Prostate gland (tissue), 2 donors: ENCODE results near the gene ZNRF2. TPM values are rescaled to one million over a fixed set of nuclear protein-coding genes. Genes with fewer than 3 reads are reported as not detected.

Experiments used
- DNase-seq: peaks from one replicate; pipeline ENCODE4 v3.0.0-alpha.2; 2019; ENCODE audit warnings: low spot score
- H3K27ac ChIP-seq, 2 donors: fragments of 200-600 bp; sonication (generic); 2 replicates each; pipeline ENCODE4 v1.5.1; 2017 to 2019
- H3K27me3 ChIP-seq: fragments of 200-600 bp; sonication (generic); replicated peaks from 2 replicates; pipeline ENCODE4 v1.5.1; 2019; ENCODE audit not compliant: insufficient read depth
- H3K36me3 ChIP-seq, 2 donors: fragments of 200-600 bp; sonication (generic); 1 replicate in 1 of 2; 2 replicates in 1 of 2; pipeline versions ENCODE4 v1.5.1 to v1.8.1; 2017 to 2019
- H3K4me1 ChIP-seq: fragments of 200-600 bp; sonication (generic); replicated peaks from 2 replicates; pipeline ENCODE4 v1.5.1; 2019
- H3K4me3 ChIP-seq, 2 donors: fragments of 200-600 bp; sonication (generic); 2 replicates each; pipeline ENCODE4 v1.5.1; 2017 to 2019
- H3K9me3 ChIP-seq: fragments of 200-600 bp; sonication (generic); 2 replicates; pipeline ENCODE4 v1.5.1; 2017
- POLR2A ChIP-seq: fragments of 450-650 bp; IDR thresholded peaks from one replicate; pipeline ENCODE4 v1.6.1; 2016; ENCODE audit warnings: antibody characterized with exemption, mild to moderate bottlenecking
- POLR2AphosphoS5 ChIP-seq: sonication (generic); formaldehyde crosslinking; IDR thresholded peaks from one replicate; pipeline ENCODE4 v1.6.1; 2017; ENCODE audit warnings: antibody characterized with exemption
- WGBS: methylation state at CpG from one replicate; pipeline ENCODE4 v1.1.5; 2018; 5-methylcytosine and 5-hydroxymethylcytosine counted together
- intact Hi-C: fragments of 100-400 bp; cut with DNase I; formaldehyde crosslinking; loops from one replicate; pipeline ENCODE4 v1.14.2; 2022
- total RNA-seq, 2 donors: library from RNA; depleted of rRNA; stranded (reverse); fragments of >200 nt; gene quantifications; one replicate each; pipeline ENCODE4 v1.1.0, GENCODE V29; 2016
- TF ChIP-seq, protein P1 (sequence below), 4 experiments: fragments of 200-600 bp in 2 of 4; fragments of 450-650 bp in 2 of 4; sonication (generic) in 2 of 4; IDR thresholded peaks; 1 replicate in 3 of 4; 2 replicates in 1 of 4; pipeline ENCODE4 v1.5.1; 2016 to 2019; ENCODE audit warnings: antibody characterized with exemption in 4 of 4, mild to moderate bottlenecking in 2 of 4, moderate library complexity in 2 of 4

The ZNRF2 gene
- total RNA-seq, 2 donors from 2014 or later = 23.0 to 35.2 TPM

- no peak overlapping the region for H3K4me3 ChIP-seq
- intact Hi-C loops = no loop called here
- H3K36me3 ChIP-seq = no peaks in the 10 kb centered on the region
- H3K27me3 ChIP-seq = no peaks in the 10 kb centered on the region
- DNase-seq = no peak
- H3K4me1 ChIP-seq = peaks cover 3% of the 10 kb centered on the region
- H3K9me3 ChIP-seq = no peaks in the 10 kb centered on the region
- no peak for TF ChIP-seq POLR2A
- TF ChIP-seq, protein P1, sequence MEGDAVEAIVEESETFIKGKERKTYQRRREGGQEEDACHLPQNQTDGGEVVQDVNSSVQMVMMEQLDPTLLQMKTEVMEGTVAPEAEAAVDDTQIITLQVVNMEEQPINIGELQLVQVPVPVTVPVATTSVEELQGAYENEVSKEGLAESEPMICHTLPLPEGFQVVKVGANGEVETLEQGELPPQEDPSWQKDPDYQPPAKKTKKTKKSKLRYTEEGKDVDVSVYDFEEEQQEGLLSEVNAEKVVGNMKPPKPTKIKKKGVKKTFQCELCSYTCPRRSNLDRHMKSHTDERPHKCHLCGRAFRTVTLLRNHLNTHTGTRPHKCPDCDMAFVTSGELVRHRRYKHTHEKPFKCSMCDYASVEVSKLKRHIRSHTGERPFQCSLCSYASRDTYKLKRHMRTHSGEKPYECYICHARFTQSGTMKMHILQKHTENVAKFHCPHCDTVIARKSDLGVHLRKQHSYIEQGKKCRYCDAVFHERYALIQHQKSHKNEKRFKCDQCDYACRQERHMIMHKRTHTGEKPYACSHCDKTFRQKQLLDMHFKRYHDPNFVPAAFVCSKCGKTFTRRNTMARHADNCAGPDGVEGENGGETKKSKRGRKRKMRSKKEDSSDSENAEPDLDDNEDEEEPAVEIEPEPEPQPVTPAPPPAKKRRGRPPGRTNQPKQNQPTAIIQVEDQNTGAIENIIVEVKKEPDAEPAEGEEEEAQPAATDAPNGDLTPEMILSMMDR (IDR thresholded peaks at IDR 0.05) = no peak
- no peak for TF ChIP-seq POLR2AphosphoS5
- 84% methylated on average over 9 of the region's 9 CpGs for WGBS
- no peak overlapping the region for H3K27ac ChIP-seq
These were observed 26.4 kb downstream of the ZNRF2 start for GRCh38 chr7:30310674-30311362.

- 93% methylated on average over 3 of the region's 3 CpGs for WGBS
- Histone ChIP-seq H3K27ac (no peak overlapping the region), H3K36me3 (no peaks in the 10 kb centered on the region), H3K4me1 (peaks cover 3% of the 10 kb centered on the region), H3K9me3 (no peaks in the 10 kb centered on the region), H3K4me3 (no peak overlapping the region), H3K27me3 (no peaks in the 10 kb centered on the region)
- no peak for DNase-seq
- TF ChIP-seq, protein P1 (IDR thresholded peaks at IDR 0.05) = no peak
- TF ChIP-seq POLR2AphosphoS5 (no peak), POLR2A (no peak)
- intact Hi-C loops = no loop called here
These were observed 27.8 kb downstream of the ZNRF2 start for GRCh38 chr7:30312178-30312577.

- Histone ChIP-seq H3K4me1 (peaks cover 3% of the 10 kb centered on the region), H3K36me3 (no peaks in the 10 kb centered on the region), H3K27ac (no peak overlapping the region), H3K27me3 (no peaks in the 10 kb centered on the region), H3K9me3 (no peaks in the 10 kb centered on the region), H3K4me3 (no peak overlapping the region)
- 90% methylated on average over 3 of the region's 3 CpGs for WGBS
- no peak for DNase-seq
- intact Hi-C loops = no loop called here
- no peak for TF ChIP-seq POLR2A
- no peak for TF ChIP-seq POLR2AphosphoS5
These were observed 29.0 kb downstream of the ZNRF2 start for GRCh38 chr7:30313348-30313747.

- Histone ChIP-seq H3K36me3 (no peaks in the 10 kb centered on the region), H3K9me3 (no peaks in the 10 kb centered on the region), H3K27ac (no peak overlapping the region), H3K4me3 (no peak overlapping the region), H3K27me3 (no peaks in the 10 kb centered on the region), H3K4me1 (peaks cover 3% of the 10 kb centered on the region)
- intact Hi-C loops = no loop called here
- WGBS = 87% methylated on average over 5 of the region's 5 CpGs
- TF ChIP-seq, protein P1 (IDR thresholded peaks at IDR 0.05) = no peak
- no peak for TF ChIP-seq POLR2AphosphoS5
- no peak for TF ChIP-seq POLR2A
- no peak for DNase-seq
These were observed 29.4 kb downstream of the ZNRF2 start for GRCh38 chr7:30313793-30314192.

- DNase-seq = no peak
- H3K4me3 ChIP-seq = no peak overlapping the region
- no peaks in the 10 kb centered on the region for H3K9me3 ChIP-seq
- H3K36me3 ChIP-seq = no peaks in the 10 kb centered on the region
- TF ChIP-seq POLR2AphosphoS5 = no peak
- H3K27ac ChIP-seq = no peak overlapping the region
- no peaks in the 10 kb centered on the region for H3K4me1 ChIP-seq
- 71% methylated on average over 3 of the region's 3 CpGs for WGBS
- no peaks in the 10 kb centered on the region for H3K27me3 ChIP-seq
- intact Hi-C loops = no loop called here
These were observed 31.2 kb downstream of the ZNRF2 start for GRCh38 chr7:30315589-30315988.

DNA sequence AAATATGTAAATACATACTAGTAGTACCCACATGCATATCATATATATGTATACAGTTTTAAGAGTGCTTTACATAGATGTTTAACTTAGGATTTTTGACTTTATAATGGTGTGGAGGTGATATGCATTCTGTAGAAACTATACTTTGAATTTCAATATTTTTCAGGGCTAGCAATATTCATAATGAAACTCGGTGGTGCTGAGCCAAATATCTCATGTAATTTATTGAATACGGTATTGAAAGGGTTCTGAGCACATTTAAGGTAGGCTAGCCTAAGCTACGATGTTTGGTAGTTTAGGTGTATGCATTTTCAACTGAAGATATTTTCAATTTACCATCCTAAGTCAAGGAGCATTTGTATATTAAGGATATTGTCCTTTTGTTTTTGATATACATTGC lies 36.0 kb downstream of the ZNRF2 start:
- no peak overlapping the region for H3K4me3 ChIP-seq
- 83% methylated on average over 3 of the region's 3 CpGs for WGBS
- H3K27me3 ChIP-seq = no peaks in the 10 kb centered on the region
- peaks cover 4% of the 10 kb centered on the region for H3K4me1 ChIP-seq
- intact Hi-C loops = no loop called here
- no peak for DNase-seq
- no peak overlapping the region for H3K27ac ChIP-seq
- no peaks in the 10 kb centered on the region for H3K9me3 ChIP-seq
- no peaks in the 10 kb centered on the region for H3K36me3 ChIP-seq
- TF ChIP-seq, protein P1 (IDR thresholded peaks at IDR 0.05) = no peak
- no peak for TF ChIP-seq POLR2AphosphoS5
- no peak for TF ChIP-seq POLR2A
